CD8-positive, alpha-beta memory T cell (primary cell): Measurements from ENCODE around the gene JAKMIP2. TPM values are rescaled to one million over a fixed set of nuclear protein-coding genes. Genes with fewer than 3 reads are reported as not detected.

ENCODE experiments used
- CTCF ChIA-PET: fragments of 350-600 bp; sonication (Branson Sonifier 250); formaldehyde crosslinking; loops from one replicate; lab custom pipeline; 2021; ENCODE audit warnings: antibody characterized with exemption; lab: Charles Lee
- POLR2A ChIA-PET: fragments of 350-600 bp; sonication (Branson Sonifier 250); formaldehyde crosslinking; loops from one replicate; lab custom pipeline; 2021; ENCODE audit warnings: antibody characterized with exemption; lab: Charles Lee
- DNase-seq, 5 donors: peaks; one replicate each; pipeline versions ENCODE4 v3.0.0 to v3.0.0-alpha.2; 2020 to 2022; ENCODE audit warnings: mixed read lengths in 1 of 5
- H3K27ac ChIP-seq: one replicate; pipeline ENCODE4 v1.7.0; 2013; ENCODE audit warnings: low read depth, mild to moderate bottlenecking, low read length, moderate library complexity
- H3K27me3 ChIP-seq: 2 replicates; pipeline ENCODE4 v1.7.0; 2013; ENCODE audit warnings: low read length, mild to moderate bottlenecking; ENCODE audit not compliant: insufficient read depth, poor library complexity, severe bottlenecking
- H3K36me3 ChIP-seq: 2 replicates; pipeline ENCODE4 v1.7.0; 2013; ENCODE audit warnings: mild to moderate bottlenecking, low read length, moderate library complexity; ENCODE audit not compliant: insufficient read depth
- H3K4me1 ChIP-seq: 2 replicates; pipeline ENCODE4 v1.7.0; 2013; ENCODE audit warnings: mild to moderate bottlenecking, low read length, moderate library complexity; ENCODE audit not compliant: insufficient read depth
- H3K4me3 ChIP-seq: 2 replicates; pipeline ENCODE4 v1.7.0; 2013; ENCODE audit warnings: mild to moderate bottlenecking, low read length
- H3K9me3 ChIP-seq: 2 replicates; pipeline ENCODE4 v1.7.0; 2013; ENCODE audit warnings: mild to moderate bottlenecking, low read length
- H3K27ac Mint-ChIP-seq, 8 donors: one replicate each; pipeline ENCODE4 v1.8.0; 2020 to 2021; ENCODE audit warnings: mixed read lengths in 8 of 8, mild to moderate bottlenecking in 6 of 8, inconsistent platforms in 3 of 8, moderate library complexity in 3 of 8
- H3K27me3 Mint-ChIP-seq, 2 donors: one replicate each; pipeline ENCODE4 v1.8.0; 2020 to 2021; ENCODE audit warnings: mixed read lengths in 2 of 2, mild to moderate bottlenecking in 1 of 2, moderate library complexity in 1 of 2
- H3K36me3 Mint-ChIP-seq, 3 donors: one replicate each; pipeline ENCODE4 v1.8.0; 2020 to 2021; ENCODE audit warnings: mixed read lengths in 3 of 3, inconsistent platforms in 1 of 3, mild to moderate bottlenecking in 1 of 3
- H3K4me1 Mint-ChIP-seq, 3 donors: one replicate each; pipeline ENCODE4 v1.8.0; 2020 to 2021; ENCODE audit warnings: mixed read lengths in 3 of 3, inconsistent platforms in 1 of 3, mild to moderate bottlenecking in 1 of 3
- H3K4me3 Mint-ChIP-seq, 7 donors: one replicate each; pipeline ENCODE4 v1.8.0; 2020 to 2021; ENCODE audit warnings: mixed read lengths in 7 of 7, mild to moderate bottlenecking in 6 of 7, moderate library complexity in 4 of 7, inconsistent platforms in 2 of 7
- H3K9me3 Mint-ChIP-seq, 5 donors: one replicate each; pipeline ENCODE4 v1.8.0; 2020 to 2022; ENCODE audit warnings: mixed read lengths in 5 of 5, mild to moderate bottlenecking in 3 of 5, moderate library complexity in 2 of 5, inconsistent platforms in 1 of 5
- polyA plus RNA-seq: library from polyadenylated mRNA; unstranded; fragments of 300-500 nt; fragmentation: Illumina TruSeq; gene quantifications from one replicate; pipeline ENCODE4 v1.2.3, GENCODE V29; 2021
- total RNA-seq, 2 experiments: library from RNA; stranded (reverse); gene quantifications; one replicate each; pipeline ENCODE4 v1.2.3, GENCODE V29; 2021

Gene JAKMIP2
- total and polyA plus RNA-seq, 3 experiments from 2014 or later, result 1.8 to 6.3 (median 1.8) TPM

DNA sequence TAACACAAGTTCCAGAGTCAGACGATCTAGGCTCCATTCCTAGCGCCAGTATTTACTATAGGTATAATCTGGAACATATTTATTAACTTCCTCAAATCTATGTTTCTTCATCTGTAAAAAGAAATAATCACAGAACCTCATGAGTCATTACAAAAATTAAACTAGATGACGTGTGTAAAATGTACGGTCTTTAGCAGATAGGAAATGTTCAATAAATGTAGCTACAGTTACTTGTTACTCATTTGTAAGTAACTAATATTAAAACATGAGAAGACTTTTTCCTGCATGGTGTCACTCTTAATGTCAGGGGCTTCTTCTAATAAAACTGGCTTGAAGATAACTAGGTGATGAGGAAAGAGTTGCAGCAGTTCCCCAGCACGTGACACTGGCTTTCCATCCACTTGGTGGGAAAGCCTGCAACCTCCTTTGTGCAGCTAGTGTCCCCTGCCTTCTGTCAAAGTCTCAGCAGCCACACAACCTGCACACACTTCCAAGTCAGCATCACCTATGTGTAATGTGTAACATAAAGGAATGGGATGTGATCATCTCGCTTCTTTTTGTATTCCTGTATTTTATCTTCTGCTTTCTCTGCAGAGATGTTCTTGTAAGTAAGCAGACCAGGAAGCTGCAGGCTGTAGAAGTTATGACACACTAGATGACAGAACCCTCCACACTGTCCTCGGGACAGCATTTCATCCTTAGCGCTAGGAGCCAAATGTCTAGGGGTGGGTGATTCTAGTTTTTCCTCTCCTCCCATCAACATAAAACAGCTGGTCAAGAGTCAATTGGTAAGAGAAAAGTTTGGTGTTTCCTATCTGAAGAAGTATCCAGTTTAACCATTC lies 1.8 kb upstream of the JAKMIP2 start:
- H3K4me3 ChIP-seq, result no peak overlapping the region
- Mint-ChIP-seq H3K36me3 (peaks cover 0 to 2% (median 0%) of the 10 kb centered on the region in 3 donors), H3K27me3 (no peaks in the 10 kb centered on the region), H3K4me3 (no peak overlapping the region), H3K9me3 (peaks cover 0 to 2% (median 0%) of the 10 kb centered on the region in 5 donors), H3K4me1 (peaks cover 23 to 44% (median 35%) of the 10 kb centered on the region in 3 donors), H3K27ac (peak overlapping the region in 6 of 8 donors; percentile 17 to 64 (median 43))
- ChIA-PET CTCF (no interaction called here), POLR2A (no interaction called here)
- no peaks in the 10 kb centered on the region for H3K36me3 ChIP-seq
- H3K4me1 ChIP-seq, result peaks cover 14% of the 10 kb centered on the region
- no peaks in the 10 kb centered on the region for H3K9me3 ChIP-seq
- no peak overlapping the region for H3K27ac ChIP-seq
- no peak for DNase-seq
- H3K27me3 ChIP-seq, result no peaks in the 10 kb centered on the region

DNA sequence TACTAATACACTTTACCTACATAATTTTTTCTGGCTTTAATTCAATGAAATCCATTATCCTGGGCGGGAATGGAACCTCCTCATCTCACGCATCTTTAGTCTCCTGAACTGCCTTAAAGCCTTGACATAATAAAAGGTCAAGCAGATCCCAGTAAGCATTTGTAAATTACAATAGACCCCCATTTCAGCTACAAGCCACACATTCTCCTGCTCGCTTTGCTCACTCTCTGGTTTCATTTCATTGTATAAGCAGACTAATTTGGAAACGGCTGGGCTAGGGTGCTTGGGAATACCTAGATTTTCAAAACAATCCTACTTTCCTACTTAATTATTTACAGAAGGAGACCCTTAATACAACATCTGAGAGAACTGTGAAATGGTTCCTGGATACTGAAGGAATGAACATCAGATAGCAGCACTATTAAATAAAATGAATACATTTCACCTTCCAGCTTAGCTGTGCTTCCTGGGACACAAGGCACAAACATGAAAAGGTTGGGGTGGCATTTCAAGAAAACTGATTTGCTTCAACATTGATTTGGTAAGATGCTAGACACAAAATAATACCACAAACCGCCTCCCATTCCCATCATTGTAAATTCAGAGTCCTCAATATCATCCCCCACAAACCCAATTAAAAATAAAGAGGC lies 1.5 kb downstream of the JAKMIP2 start:
- Histone ChIP-seq H3K36me3 (no peaks in the 10 kb centered on the region), H3K9me3 (no peaks in the 10 kb centered on the region), H3K27me3 (no peaks in the 10 kb centered on the region), H3K27ac (no peak overlapping the region), H3K4me1 (peaks cover 14% of the 10 kb centered on the region), H3K4me3 (no peak overlapping the region)
- POLR2A ChIA-PET, result no interaction called here
- Mint-ChIP-seq H3K36me3 (peaks cover 0 to 3% (median 2%) of the 10 kb centered on the region in 3 donors), H3K27me3 (no peaks in the 10 kb centered on the region), H3K27ac (peak overlapping the region; percentile 72 to 93 (median 87)), H3K4me3 (peak overlapping the region; percentile 42 to 95 (median 93)), H3K9me3 (peaks cover 0 to 2% (median 0%) of the 10 kb centered on the region in 5 donors), H3K4me1 (peaks cover 23 to 45% (median 35%) of the 10 kb centered on the region in 3 donors)
- DNase-seq, result no peak
- CTCF ChIA-PET, result no interaction called here

DNA sequence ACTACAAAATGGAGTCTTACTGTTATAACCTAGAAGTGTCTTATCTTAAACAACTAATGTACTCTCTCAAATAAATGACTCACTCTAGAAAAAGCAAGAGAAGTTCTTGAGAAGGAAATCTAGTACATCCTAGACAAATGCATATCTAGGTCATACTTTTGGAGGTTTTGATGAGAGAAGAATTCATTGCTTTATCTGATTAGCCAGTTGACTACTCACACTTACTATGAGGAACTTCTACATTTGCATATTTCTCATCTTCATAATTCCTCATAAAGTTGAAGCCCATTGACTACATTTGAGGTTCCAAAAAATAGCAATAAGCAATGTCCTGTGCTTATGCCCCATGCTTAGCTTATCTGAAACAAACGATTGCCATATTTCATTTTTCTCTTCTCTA lies 2.8 kb downstream of the JAKMIP2 start:
- Histone ChIP-seq H3K4me1 (peaks cover 14% of the 10 kb centered on the region), H3K9me3 (no peaks in the 10 kb centered on the region), H3K27ac (no peak overlapping the region), H3K27me3 (no peaks in the 10 kb centered on the region), H3K4me3 (no peak overlapping the region), H3K36me3 (no peaks in the 10 kb centered on the region)
- no peaks in the 10 kb centered on the region for H3K27me3 Mint-ChIP-seq
- ChIA-PET CTCF (interaction anchor here (1.2 kb wide), 1 partner anchor 143 kb away, joined by 3 read pairs; no protein-coding TSS in a partner anchor), POLR2A (no interaction called here)
- H3K36me3 Mint-ChIP-seq, result peaks cover 0 to 4% (median 2%) of the 10 kb centered on the region in 3 donors
- H3K9me3 Mint-ChIP-seq, result peaks cover 0 to 2% (median 0%) of the 10 kb centered on the region in 5 donors
- H3K4me3 Mint-ChIP-seq, result peak overlapping the region in 1 of 7 donors; percentile 53
- peaks cover 23 to 45% (median 35%) of the 10 kb centered on the region in 3 donors for H3K4me1 Mint-ChIP-seq
- no peak for DNase-seq
- H3K27ac Mint-ChIP-seq, result peak overlapping the region in 5 of 8 donors; percentile 24 to 92 (median 41)

DNA sequence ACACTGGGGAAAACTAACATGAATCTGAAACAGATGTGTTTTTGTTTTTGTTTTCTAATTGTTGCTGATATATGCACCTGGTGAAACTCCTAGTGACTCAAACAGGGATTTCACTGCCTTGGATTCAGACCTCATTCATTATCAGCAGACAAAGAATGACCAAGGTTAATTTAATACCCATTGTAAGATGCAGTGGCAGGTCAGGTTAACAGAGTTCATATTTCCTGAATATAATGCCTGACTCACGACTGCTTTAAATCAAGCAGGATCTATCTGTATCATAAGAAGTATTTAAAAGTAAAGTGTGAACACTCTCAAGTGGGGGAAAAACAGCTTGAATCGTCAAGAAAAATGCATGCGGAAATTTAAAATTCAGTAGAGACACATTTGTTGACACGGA lies 5.5 kb downstream of the JAKMIP2 start:
- Mint-ChIP-seq H3K9me3 (peaks cover 0 to 2% (median 0%) of the 10 kb centered on the region in 5 donors), H3K4me1 (peaks cover 16 to 35% (median 26%) of the 10 kb centered on the region in 3 donors)

DNA sequence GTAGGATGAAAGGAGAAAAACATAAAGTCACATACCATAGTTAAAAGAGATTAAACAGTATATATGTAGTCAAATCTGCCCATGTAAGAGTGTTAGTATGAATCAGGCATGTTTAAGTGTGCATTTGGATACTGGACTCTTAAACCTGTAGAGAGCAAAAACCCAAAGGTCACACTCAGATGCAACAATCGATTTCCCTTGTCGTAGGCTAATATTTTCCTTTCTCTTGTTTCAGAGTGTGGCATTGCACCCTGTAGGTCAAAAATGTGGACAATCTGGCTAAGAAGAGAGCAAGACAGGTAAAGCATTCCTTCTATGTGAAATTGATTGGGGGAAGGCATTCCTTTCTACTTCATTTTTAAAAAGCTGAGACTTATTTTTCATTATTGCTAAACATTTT lies 8.9 kb downstream of the JAKMIP2 start:
- Histone ChIP-seq H3K27me3 (no peaks in the 10 kb centered on the region), H3K9me3 (no peaks in the 10 kb centered on the region), H3K36me3 (no peaks in the 10 kb centered on the region), H3K27ac (no peak overlapping the region), H3K4me1 (no peaks in the 10 kb centered on the region), H3K4me3 (no peak overlapping the region)
- H3K4me3 Mint-ChIP-seq, result no peak overlapping the region
- peaks cover 0 to 7% (median 0%) of the 10 kb centered on the region in 3 donors for H3K36me3 Mint-ChIP-seq
- DNase-seq, result no peak
- peaks cover 0 to 2% (median 0%) of the 10 kb centered on the region in 5 donors for H3K9me3 Mint-ChIP-seq
- POLR2A ChIA-PET, result no interaction called here
- CTCF ChIA-PET, result no interaction called here
- H3K4me1 Mint-ChIP-seq, result peaks cover 0 to 13% (median 0%) of the 10 kb centered on the region in 3 donors
- no peak overlapping the region for H3K27ac Mint-ChIP-seq
- no peaks in the 10 kb centered on the region for H3K27me3 Mint-ChIP-seq

More for the DNA sequence above, 5.5 kb downstream of the JAKMIP2 start:
- H3K27ac ChIP-seq, result no peak overlapping the region
- no peaks in the 10 kb centered on the region for H3K9me3 ChIP-seq
- no peaks in the 10 kb centered on the region for H3K36me3 ChIP-seq
- peaks cover 0 to 5% (median 0%) of the 10 kb centered on the region in 3 donors for H3K36me3 Mint-ChIP-seq
- CTCF ChIA-PET, result no interaction called here
- H3K27me3 Mint-ChIP-seq, result no peaks in the 10 kb centered on the region
- no peaks in the 10 kb centered on the region for H3K27me3 ChIP-seq
- no peak for DNase-seq
- H3K4me3 Mint-ChIP-seq, result no peak overlapping the region
- H3K4me1 ChIP-seq, result peaks cover 12% of the 10 kb centered on the region
- peak overlapping the region in 1 of 8 donors; percentile 9 for H3K27ac Mint-ChIP-seq
- no peak overlapping the region for H3K4me3 ChIP-seq
- POLR2A ChIA-PET, result no interaction called here

DNA sequence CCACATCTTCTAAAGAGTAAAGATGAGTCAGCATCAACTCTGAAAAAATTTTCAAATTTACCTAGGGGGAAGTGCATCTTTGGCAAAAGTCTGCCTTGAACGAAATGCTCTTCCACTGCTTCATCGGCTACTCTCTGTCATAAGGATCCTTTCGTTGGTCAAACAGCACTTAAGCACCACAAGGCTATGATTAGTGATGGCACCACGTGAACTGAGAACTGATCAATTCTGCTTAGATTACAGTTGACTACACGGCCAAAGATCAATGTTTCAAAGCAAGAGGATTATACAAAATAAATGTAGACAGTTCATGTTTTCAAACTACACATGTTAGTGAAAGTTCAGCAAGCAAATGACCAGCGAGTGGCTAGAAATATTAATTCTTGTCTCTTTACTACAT lies 9.4 kb downstream of the JAKMIP2 start:
- CTCF ChIA-PET, result no interaction called here
- H3K4me3 ChIP-seq, result no peak overlapping the region
- Mint-ChIP-seq H3K9me3 (peaks cover 0 to 2% (median 0%) of the 10 kb centered on the region in 5 donors), H3K27ac (no peak overlapping the region), H3K27me3 (no peaks in the 10 kb centered on the region), H3K4me3 (no peak overlapping the region), H3K4me1 (peaks cover 0 to 13% (median 0%) of the 10 kb centered on the region in 3 donors), H3K36me3 (peaks cover 0 to 7% (median 0%) of the 10 kb centered on the region in 3 donors)
- no peak overlapping the region for H3K27ac ChIP-seq
- H3K9me3 ChIP-seq, result no peaks in the 10 kb centered on the region
- POLR2A ChIA-PET, result no interaction called here
- H3K4me1 ChIP-seq, result no peaks in the 10 kb centered on the region
- H3K27me3 ChIP-seq, result no peaks in the 10 kb centered on the region
- DNase-seq, result no peak
- no peaks in the 10 kb centered on the region for H3K36me3 ChIP-seq

DNA sequence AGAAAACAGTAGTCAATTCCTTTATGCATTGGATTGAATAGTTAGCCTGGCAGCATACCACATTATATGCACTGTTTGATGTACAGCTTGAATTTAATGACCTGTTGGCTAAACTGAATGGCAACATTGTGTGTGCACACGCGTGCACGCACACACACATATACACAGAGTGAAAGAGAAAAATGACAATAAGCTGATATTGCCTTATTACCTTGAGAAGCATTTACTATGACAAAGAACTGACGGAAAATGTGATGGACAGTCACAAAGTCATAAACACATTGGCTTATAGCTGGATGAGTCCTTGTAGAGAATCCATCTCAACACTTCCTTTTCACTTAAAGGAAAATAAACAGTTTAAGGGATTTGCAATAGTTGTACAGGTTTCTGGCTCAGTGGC lies 15.5 kb downstream of the JAKMIP2 start:
- Mint-ChIP-seq H3K4me1 (peaks cover 0 to 16% (median 5%) of the 10 kb centered on the region in 3 donors), H3K27ac (no peak overlapping the region), H3K36me3 (peaks cover 0 to 8% (median 0%) of the 10 kb centered on the region in 3 donors), H3K4me3 (no peak overlapping the region), H3K9me3 (no peaks in the 10 kb centered on the region), H3K27me3 (no peaks in the 10 kb centered on the region)
- CTCF ChIA-PET, result no interaction called here
- Histone ChIP-seq H3K36me3 (no peaks in the 10 kb centered on the region), H3K4me1 (no peaks in the 10 kb centered on the region), H3K27ac (no peak overlapping the region), H3K27me3 (no peaks in the 10 kb centered on the region), H3K4me3 (no peak overlapping the region), H3K9me3 (no peaks in the 10 kb centered on the region)
- DNase-seq, result no peak
- POLR2A ChIA-PET, result no interaction called here
